Measurements from ENCODE around the gene RFX3.

RFX3 gene

GRCh38 chr9:3497401-3497800, 28.4 kb downstream of the RFX3 start:
- Histone ChIP-seq H3K27ac (replicated peaks) (no peak overlapping the region), H3K4me3 (replicated peaks; ENCODE audit: insufficient read depth, low read length) (no peak overlapping the region), H3K27me3 (ENCODE audit: insufficient read depth, poor library complexity, severe bottlenecking) (no peaks in the 10 kb centered on the region)
- TF ChIP-seq POLR2AphosphoS5 (IDR thresholded peaks at IDR 0.05; ENCODE audit: low read depth) (no peak), REST (IDR thresholded peaks at IDR 0.05; ENCODE audit: insufficient replicate concordance, low read depth) (no peak), GABPA (IDR thresholded peaks at IDR 0.05; ENCODE audit: low read depth) (no peak), SPI1 (IDR thresholded peaks at IDR 0.05; ENCODE audit: borderline replicate concordance, low read depth) (no peak)
- TF ChIP-seq, protein P1, sequence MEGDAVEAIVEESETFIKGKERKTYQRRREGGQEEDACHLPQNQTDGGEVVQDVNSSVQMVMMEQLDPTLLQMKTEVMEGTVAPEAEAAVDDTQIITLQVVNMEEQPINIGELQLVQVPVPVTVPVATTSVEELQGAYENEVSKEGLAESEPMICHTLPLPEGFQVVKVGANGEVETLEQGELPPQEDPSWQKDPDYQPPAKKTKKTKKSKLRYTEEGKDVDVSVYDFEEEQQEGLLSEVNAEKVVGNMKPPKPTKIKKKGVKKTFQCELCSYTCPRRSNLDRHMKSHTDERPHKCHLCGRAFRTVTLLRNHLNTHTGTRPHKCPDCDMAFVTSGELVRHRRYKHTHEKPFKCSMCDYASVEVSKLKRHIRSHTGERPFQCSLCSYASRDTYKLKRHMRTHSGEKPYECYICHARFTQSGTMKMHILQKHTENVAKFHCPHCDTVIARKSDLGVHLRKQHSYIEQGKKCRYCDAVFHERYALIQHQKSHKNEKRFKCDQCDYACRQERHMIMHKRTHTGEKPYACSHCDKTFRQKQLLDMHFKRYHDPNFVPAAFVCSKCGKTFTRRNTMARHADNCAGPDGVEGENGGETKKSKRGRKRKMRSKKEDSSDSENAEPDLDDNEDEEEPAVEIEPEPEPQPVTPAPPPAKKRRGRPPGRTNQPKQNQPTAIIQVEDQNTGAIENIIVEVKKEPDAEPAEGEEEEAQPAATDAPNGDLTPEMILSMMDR (IDR thresholded peaks at IDR 0.05; ENCODE audit: insufficient read depth, low read length): no peak
- DNase-seq (ENCODE audit: low read depth in 1 of 2, low spot score in 1 of 2): no peak

DNA sequence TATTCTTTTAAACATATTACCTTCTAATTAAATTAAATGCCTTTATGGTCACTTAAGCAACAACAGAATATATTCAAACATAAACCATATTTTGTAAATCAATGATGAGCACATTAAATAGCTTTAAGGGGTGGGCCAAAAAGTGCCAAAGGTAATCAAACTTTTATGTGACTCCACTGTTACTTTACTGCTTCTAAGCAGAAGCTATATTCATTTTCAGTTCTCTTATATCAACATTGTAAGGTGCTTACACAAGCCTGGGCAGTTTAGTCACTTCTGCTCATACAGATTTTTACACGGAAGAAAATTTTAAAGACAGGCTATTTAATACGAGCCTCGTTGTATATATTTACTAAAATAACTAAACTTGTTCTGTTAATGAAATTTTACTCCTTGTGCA, 29.9 kb downstream of the RFX3 start:
- H3K27ac ChIP-seq (replicated peaks): no peak overlapping the region
- TF ChIP-seq REST (IDR thresholded peaks at IDR 0.05; ENCODE audit: insufficient replicate concordance, low read depth): no peak
- TF ChIP-seq POLR2AphosphoS5 (IDR thresholded peaks at IDR 0.05; ENCODE audit: low read depth): no peak
- no peak for TF ChIP-seq GABPA (IDR thresholded peaks at IDR 0.05; ENCODE audit: low read depth)
- no peak for TF ChIP-seq SPI1 (IDR thresholded peaks at IDR 0.05; ENCODE audit: borderline replicate concordance, low read depth)
- TF ChIP-seq, protein P1 (IDR thresholded peaks at IDR 0.05; ENCODE audit: insufficient read depth, low read length): no peak
- no peak overlapping the region for H3K4me3 ChIP-seq (replicated peaks; ENCODE audit: insufficient read depth, low read length)

GRCh38 chr9:3492214-3492613, 33.6 kb downstream of the RFX3 start:
- Histone ChIP-seq H3K27ac (replicated peaks) (no peak overlapping the region), H3K27me3 (ENCODE audit: insufficient read depth, poor library complexity, severe bottlenecking) (no peaks in the 10 kb centered on the region), H3K4me3 (replicated peaks; ENCODE audit: insufficient read depth, low read length) (no peak overlapping the region)
- no peak for TF ChIP-seq SPI1 (IDR thresholded peaks at IDR 0.05; ENCODE audit: borderline replicate concordance, low read depth)
- TF ChIP-seq GABPA (IDR thresholded peaks at IDR 0.05; ENCODE audit: low read depth): no peak
- TF ChIP-seq POLR2AphosphoS5 (IDR thresholded peaks at IDR 0.05; ENCODE audit: low read depth): no peak
- no peak for TF ChIP-seq REST (IDR thresholded peaks at IDR 0.05; ENCODE audit: insufficient replicate concordance, low read depth)
- no peak for DNase-seq (ENCODE audit: low read depth in 1 of 2, low spot score in 1 of 2)

More for the DNA sequence above, 29.9 kb downstream of the RFX3 start:
- no peak for DNase-seq (ENCODE audit: low read depth in 1 of 2, low spot score in 1 of 2)
- no peaks in the 10 kb centered on the region for H3K27me3 ChIP-seq (ENCODE audit: insufficient read depth, poor library complexity, severe bottlenecking)

All from HL-60 (cell line).